SW 1271 (cell line): ENCODE data around the gene LTBP4.

Experiments used
- DNase-seq, 2 experiments: peaks; one replicate each; lab custom pipeline; 2025; lab: John Stamatoyannopoulos, UW

Gene LTBP4

DNA sequence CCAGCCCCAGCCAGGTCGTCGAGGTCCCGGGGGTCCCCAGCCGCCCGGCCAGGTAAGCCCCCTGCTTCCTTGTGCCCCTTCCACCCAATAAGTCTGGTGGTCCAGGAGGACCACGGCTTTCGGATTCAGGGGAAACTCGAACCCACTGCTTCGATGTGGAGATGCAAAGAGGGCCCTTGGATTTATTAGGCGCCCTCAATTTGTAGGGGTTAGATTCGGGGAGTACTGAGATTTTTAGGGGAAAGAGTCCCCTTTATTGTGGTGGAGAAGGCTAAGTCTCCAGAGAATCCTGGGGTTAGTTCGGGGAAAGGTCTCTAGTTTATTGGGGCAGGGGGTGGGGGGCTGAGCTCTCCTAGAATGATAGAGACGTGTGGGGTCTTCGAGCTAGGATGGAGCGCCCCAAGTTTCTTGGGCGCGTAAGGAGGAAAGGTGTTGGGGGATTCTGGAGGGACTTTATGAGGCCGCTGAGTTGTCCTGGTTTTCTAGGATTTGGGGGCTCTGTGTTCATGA is 3.8 kb upstream of the LTBP4 start:
- no peak for DNase-seq

GRCh38 chr19:40598121-40598917 is 2.9 kb upstream of the LTBP4 start:
- DNase-seq: peak; percentile 59 to 77

GRCh38 chr19:40598918-40599307 is 2.3 kb upstream of the LTBP4 start:
- DNase-seq: no peak

GRCh38 chr19:40599331-40599901 is 1.8 kb upstream of the LTBP4 start:
- no peak for DNase-seq

DNA sequence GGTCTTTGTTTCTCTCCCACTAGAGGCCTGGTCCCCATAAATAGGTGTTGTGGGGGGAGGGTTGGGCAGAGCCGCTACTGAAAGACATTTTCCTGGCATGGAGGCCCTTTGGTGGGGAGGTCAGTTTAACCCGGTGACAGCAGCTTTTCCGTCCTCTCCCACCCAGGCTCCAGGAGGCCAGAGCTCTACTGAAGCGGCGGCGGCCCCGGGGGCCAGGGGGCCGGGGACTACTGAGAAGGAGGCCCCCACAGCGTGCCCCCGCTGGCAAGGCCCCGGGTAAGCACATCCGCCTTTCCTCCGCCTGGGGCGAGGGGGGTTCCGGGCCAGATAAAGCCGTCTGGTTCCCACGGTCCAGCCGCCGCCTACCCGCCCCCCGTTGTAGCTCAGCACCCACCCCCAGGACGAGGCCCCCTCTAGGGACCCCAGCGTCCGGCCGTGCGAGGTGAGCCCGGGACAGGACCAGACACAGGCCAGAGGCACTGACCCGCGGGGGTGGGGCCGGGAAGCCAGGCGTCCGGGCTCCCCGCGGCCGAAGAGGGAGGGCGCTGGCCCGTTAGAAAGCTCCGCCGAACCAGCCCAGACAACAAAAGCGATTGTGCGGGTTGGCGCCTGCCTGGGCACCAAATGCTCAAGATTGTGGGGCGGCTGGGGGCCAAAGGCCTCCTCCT is 1.1 kb upstream of the LTBP4 start:
- DNase-seq: no peak

DNA sequence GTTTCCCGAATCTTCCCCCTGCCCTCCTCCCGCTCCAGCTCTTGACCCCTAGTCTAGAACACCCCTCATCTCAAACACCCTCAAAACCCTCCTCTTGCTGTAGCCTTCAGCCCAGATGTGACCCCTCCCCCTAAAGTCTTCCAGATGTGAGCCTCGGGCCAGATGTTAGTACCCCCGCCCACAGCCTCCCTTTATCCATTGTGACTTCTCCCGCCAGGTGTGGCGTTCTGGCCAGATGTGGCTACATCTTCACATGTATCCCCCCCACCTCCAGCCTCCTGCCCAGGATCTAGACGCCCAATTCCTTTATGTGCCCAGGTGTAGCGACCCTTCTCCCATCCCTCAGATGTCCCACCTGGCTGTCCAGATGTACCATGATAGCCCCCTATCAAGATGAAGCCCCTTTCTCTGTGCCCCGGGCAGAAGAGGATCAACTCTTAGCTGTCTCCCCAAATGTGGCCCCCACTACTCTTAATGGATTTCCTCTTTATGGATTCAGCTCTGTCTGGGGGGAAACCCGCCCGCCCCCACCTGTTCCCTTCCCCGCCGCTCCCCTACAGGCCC is 517 bp upstream of the LTBP4 start:
- no peak for DNase-seq

DNA sequence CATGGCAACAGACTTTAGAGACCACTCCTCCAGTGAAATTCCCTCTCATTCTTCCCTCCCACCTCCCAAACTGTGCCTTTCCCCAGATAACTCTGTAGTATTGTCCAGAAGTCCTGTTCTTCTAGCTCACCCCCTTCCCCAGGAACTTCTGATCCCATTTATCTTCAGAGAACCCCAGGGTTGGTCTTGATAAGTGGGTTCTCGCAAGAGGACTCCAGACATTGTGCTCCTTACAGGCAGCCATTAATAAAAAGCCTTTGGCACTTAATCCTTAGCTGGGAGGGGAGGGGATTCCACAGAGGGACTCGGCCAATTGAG is 1.9 kb downstream of the LTBP4 start:
- DNase-seq: no peak

GRCh38 chr19:40603389-40604170 is 2.4 kb downstream of the LTBP4 start:
- DNase-seq: peak; percentile 67 to 86

DNA sequence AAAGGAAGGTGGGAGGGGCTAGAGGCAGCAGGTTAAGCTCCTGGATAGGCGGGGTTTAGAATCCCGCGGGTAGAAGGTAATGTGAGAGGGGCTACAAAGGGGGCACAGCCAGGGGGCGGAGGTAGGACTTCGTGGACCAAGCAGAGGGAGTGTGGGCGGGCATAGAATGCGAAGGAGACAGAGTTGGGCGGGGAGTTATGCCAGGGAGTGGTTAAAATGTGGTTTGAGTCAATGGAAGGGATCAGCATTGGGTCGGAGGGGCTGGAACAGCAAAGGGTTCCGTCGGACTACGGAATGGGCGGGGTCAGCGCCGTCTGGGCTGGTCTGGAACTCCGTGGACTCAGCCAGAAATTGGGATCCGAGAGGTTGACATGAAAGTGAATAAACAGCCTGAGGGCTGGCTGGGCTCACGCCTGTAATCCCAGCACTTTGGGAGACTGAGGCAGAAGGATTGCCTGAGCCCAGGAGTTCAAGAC is 3.0 kb downstream of the LTBP4 start:
- no peak for DNase-seq

GRCh38 chr19:40604647-40605215 is 3.6 kb downstream of the LTBP4 start:
- no peak for DNase-seq

GRCh38 chr19:40605216-40605971 is 4.2 kb downstream of the LTBP4 start:
- DNase-seq: peak; percentile 52 to 77

- no peak for DNase-seq
These were observed 6.4 kb downstream of the LTBP4 start for GRCh38 chr19:40607311-40608239.

- DNase-seq: no peak
These were observed 7.1 kb downstream of the LTBP4 start for GRCh38 chr19:40608240-40608621.

DNA sequence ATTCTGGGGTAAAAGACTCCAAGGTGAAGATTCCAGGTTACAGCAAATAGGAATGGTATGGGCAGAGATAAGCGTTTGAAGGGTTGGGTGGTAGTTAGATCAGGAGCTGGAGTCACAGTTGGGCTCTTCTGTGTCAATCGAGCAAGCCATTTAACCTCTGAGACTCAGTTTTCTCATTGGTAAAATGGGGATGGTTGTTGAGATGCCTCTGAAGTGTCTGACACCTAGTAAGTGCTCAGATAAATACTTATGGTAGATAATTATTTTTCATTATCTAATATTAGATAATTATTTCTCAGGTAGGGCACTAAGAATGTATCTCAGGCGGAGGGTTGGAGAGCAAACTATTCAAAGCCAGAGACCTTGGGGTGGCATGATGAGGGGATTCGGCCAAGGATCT is 7.8 kb downstream of the LTBP4 start:
- DNase-seq: no peak

DNA sequence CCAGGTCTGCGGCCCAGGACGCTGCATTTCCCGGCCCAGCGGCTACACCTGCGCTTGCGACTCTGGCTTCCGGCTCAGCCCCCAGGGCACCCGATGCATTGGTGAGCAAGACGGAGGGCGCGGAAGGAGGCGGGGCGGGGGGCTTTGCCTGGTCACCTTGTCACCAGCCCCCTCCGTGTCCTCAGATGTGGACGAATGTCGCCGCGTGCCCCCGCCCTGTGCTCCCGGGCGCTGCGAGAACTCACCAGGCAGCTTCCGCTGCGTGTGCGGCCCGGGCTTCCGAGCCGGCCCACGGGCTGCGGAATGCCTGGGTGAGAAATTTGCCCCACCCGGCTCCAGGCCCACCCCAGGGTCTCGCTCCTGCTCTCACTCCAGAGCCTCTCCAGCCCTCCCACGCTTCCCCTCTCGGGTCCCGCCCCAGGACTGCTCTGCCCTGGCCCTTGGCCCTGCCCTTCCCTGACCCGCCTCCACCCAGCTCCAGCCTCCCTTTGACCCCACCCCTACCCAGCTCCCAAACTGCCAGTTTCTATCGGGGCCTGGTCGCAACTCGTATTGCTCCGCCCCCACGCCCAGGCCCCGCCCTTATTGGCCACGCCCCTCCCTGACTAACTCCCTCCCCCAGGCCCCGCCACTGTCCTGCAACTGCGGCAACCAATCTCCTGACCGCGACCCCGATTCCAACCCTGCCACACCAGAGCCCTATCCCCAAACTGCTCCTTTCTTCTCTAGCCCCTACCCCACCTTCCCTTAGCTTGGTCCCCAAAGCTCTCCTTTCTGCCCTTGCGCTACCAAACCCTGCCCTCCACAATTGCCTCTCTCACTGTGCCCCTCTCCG is 8.6 kb downstream of the LTBP4 start:
- DNase-seq: peak; percentile 58 to 83

DNA sequence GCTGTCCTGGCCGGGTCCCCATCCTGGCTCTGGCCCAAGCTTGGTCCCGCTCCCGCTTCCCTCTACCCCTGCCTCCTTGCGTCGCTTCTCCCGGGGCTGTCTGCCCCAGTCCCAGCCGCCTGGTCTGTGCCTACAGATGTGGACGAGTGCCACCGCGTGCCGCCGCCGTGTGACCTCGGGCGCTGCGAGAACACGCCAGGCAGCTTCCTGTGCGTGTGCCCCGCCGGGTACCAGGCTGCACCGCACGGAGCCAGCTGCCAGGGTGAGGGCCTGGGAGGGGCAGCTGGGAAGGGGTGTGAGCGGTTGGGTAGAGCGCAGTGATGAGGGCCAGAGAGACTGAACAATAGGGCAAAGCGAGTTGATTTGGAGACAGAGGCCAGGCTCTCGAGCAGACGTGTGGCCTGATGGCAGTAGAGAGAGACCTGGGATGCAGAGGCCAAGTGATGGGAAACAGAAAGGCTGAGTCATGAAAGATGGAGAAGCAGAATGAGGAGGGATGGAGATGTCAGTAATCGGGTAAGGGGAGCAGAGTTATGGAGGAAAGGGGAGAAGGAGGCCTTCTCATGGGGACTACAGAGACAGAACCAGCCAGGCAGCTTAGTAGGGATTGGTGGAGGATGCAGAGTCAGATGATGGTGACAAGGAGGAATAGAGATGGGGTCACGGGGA is 9.4 kb downstream of the LTBP4 start:
- DNase-seq: no peak

GRCh38 chr19:40611096-40611495 is 9.9 kb downstream of the LTBP4 start:
- no peak for DNase-seq
